GM12878 (cell line): ENCODE results near the gene BRDT. TPM values are rescaled to one million over a fixed set of nuclear protein-coding genes. Genes with fewer than 3 reads are reported as not detected.

ENCODE experiments used
- ATAC-seq: fragments of 200-7000 bp; cut with Tn5 transposase; 3 replicates; pipeline ENCODE4 v1.9.1; 2020; ENCODE audit warnings: mild to moderate bottlenecking, moderate library complexity
- BruUV-seq: library from RNA; stranded (reverse); fragments of 400-500 nt; replicated peaks from 2 replicates; lab custom pipeline; 2021; lab: Mats Ljungman, UMichigan
- CTCF ChIA-PET: fragments of 300-600 bp; sonication (Branson Sonifier 250); formaldehyde crosslinking; extraction: SDS; loops from one replicate; lab custom pipeline; 2021; ENCODE audit warnings: inconsistent platforms; lab: Yijun Ruan, JAX
- POLR2A ChIA-PET: fragments of 350-600 bp; formaldehyde crosslinking; extraction: SDS; loops from one replicate; lab custom pipeline; 2021; ENCODE audit warnings: inconsistent platforms; lab: Charles Lee
- RAD21 ChIA-PET: fragments of 300-600 bp; sonication (Branson Sonifier 250); formaldehyde crosslinking; loops from one replicate; lab custom pipeline; 2023; ENCODE audit warnings: antibody characterized with exemption; ENCODE audit not compliant: unreplicated experiment; lab: Charles Lee
- SMC1A ChIA-PET: fragments of 300-600 bp; sonication (Branson Sonifier 250); formaldehyde crosslinking; loops from one replicate; lab custom pipeline; 2023; ENCODE audit not compliant: unreplicated experiment, uncharacterized antibody; lab: Charles Lee
- DNase-seq: peaks from one replicate; pipeline ENCODE4 v3.0.0-alpha.2; 2011; ENCODE audit warnings: low read depth, low spot score
- FAIRE-seq: peaks from 3 replicates; lab custom pipeline; 2011; peaks lifted over from hg19 to GRCh38; lab: Jason Lieb, UNC
- H2AFZ ChIP-seq: 2 replicates; pipeline ENCODE4 v1.6.0; 2011; ENCODE audit warnings: low read depth, low read length, control low read depth; ENCODE audit not compliant: control insufficient read depth
- H3K27ac ChIP-seq: 2 replicates; pipeline ENCODE4 v1.5.1; 2011; ENCODE audit warnings: control low read depth; ENCODE audit not compliant: control insufficient read depth, insufficient read depth
- H3K27me3 ChIP-seq, 2 experiments: replicated peaks in 1 of 2; 2 replicates each; pipeline versions ENCODE4 v1.6.0 to v1.6.1; 2011; ENCODE audit warnings: low read length in 1 of 2; ENCODE audit not compliant: control insufficient read depth in 2 of 2, insufficient read depth in 2 of 2
- H3K36me3 ChIP-seq, 2 experiments: 2 replicates each; pipeline ENCODE4 v1.5.1; 2011; ENCODE audit warnings: low read length in 1 of 2; ENCODE audit not compliant: control insufficient read depth in 2 of 2, insufficient read depth in 2 of 2
- H3K4me1 ChIP-seq: 2 replicates; pipeline ENCODE4 v1.6.1; 2011; ENCODE audit warnings: mild to moderate bottlenecking, low read length, moderate library complexity, mixed read lengths; ENCODE audit not compliant: control insufficient read depth, insufficient read depth
- H3K4me2 ChIP-seq: 2 replicates; pipeline ENCODE4 v1.6.0; 2011; ENCODE audit warnings: control low read depth; ENCODE audit not compliant: control insufficient read depth, insufficient read depth
- H3K4me3 ChIP-seq: fragments of 200-600 bp; sonication (generic); 2 replicates; pipeline ENCODE4 v1.5.1; 2016
- H3K79me2 ChIP-seq: 2 replicates; pipeline ENCODE4 v1.6.0; 2011; ENCODE audit warnings: low read length; ENCODE audit not compliant: control insufficient read depth, insufficient read depth
- H3K9ac ChIP-seq: 2 replicates; pipeline ENCODE4 v1.8.0; 2011; ENCODE audit warnings: low read length, control low read depth, mixed read lengths; ENCODE audit not compliant: control insufficient read depth, insufficient read depth
- H3K9me3 ChIP-seq: replicated peaks from 3 replicates; pipeline ENCODE4 v1.5.1; 2011; ENCODE audit warnings: mild to moderate bottlenecking, low read length; ENCODE audit not compliant: control insufficient read depth, insufficient read depth
- H4K20me1 ChIP-seq: 2 replicates; pipeline ENCODE4 v1.6.0; 2011; ENCODE audit not compliant: control insufficient read depth, insufficient read depth
- KAT2A ChIP-seq: conservative IDR thresholded peaks from 2 replicates; pipeline ENCODE4 v1.6.1; 2011; ENCODE audit warnings: low read depth, low read length; ENCODE audit not compliant: control insufficient read depth
- NBN ChIP-seq: fragments of 450-650 bp; IDR thresholded peaks from 2 replicates; pipeline ENCODE4 v1.6.1; 2016
- NFIC ChIP-seq: IDR thresholded peaks from 2 replicates; pipeline ENCODE4 v1.6.1; 2012; ENCODE audit warnings: low read depth, mild to moderate bottlenecking, inconsistent platforms, low read length, moderate library complexity
- PAX8 ChIP-seq: fragments of 450-650 bp; IDR thresholded peaks from 2 replicates; pipeline ENCODE4 v1.6.1; 2017; ENCODE audit warnings: mild to moderate bottlenecking, moderate library complexity
- PBX3 ChIP-seq: IDR thresholded peaks from 2 replicates; pipeline ENCODE4 v1.6.1; 2011; ENCODE audit warnings: mild to moderate bottlenecking, low read depth, low read length, moderate library complexity; ENCODE audit not compliant: insufficient replicate concordance
- POLR2A ChIP-seq: IDR thresholded peaks from 2 replicates; pipeline ENCODE4 v1.6.1; 2011; ENCODE audit warnings: low read depth, mild to moderate bottlenecking, low read length
- RBBP5 ChIP-seq: fragments of 200-600 bp; sonication (generic); conservative IDR thresholded peaks from 2 replicates; pipeline ENCODE4 v1.6.1; 2016
- RUNX3 ChIP-seq: IDR thresholded peaks from 2 replicates; pipeline ENCODE4 v1.6.1; 2012; ENCODE audit warnings: low read length, inconsistent platforms
- SMAD1 ChIP-seq: fragments of 450-650 bp; IDR thresholded peaks from 2 replicates; pipeline ENCODE4 v1.6.1; 2018; ENCODE audit warnings: mild to moderate bottlenecking, low read depth; ENCODE audit not compliant: partially characterized antibody
- ZNF274 ChIP-seq: IDR thresholded peaks from one replicate; pipeline ENCODE4 v1.8.0; 2011; ENCODE audit not compliant: insufficient read length, insufficient read depth
- WGBS: methylation state at CpG from one replicate; pipeline ENCODE4 v1.1.6; 2016; ENCODE audit warnings: low lambda C conversion rate; ENCODE audit not compliant: insufficient replicate concordance, insufficient coverage; ENCODE audit errors: missing lambda C conversion rate; 5-methylcytosine and 5-hydroxymethylcytosine counted together
- in situ Hi-C: fragments of 300-500 bp; cut with MboI; formaldehyde crosslinking; loops from 9 replicates; pipeline ENCODE4 v1.14.3; 2018; ENCODE audit warnings: mixed read lengths
- intact Hi-C: fragments of 100-400 bp; cut with micrococcal nuclease; formaldehyde crosslinking; loops from one replicate; pipeline ENCODE4 v1.14.2; 2022; ENCODE audit not compliant: unreplicated experiment
- polyA plus RNA-seq, 11 experiments: library from polyadenylated mRNA; depleted of rRNA in 4 of 11; unstranded in 6 of 11; stranded (reverse) in 5 of 11; fragments of >200 nt; fragmentation: Nextera tagmentation in 4 of 11; fragmentation: Illumina TruSeq in 1 of 11; extraction: Ambion mirVana in 4 of 11; extraction: Trizol in 1 of 11; gene quantifications; 1 replicate in 1 of 11; 2 replicates in 10 of 11; pipeline versions ENCODE4 v1.2.1 to v1.2.3, GENCODE V29; 2011 to 2016; ENCODE audit warnings: inconsistent platforms in 2 of 11, missing spikeins in 2 of 11, low read depth in 1 of 11
- total RNA-seq, 4 experiments: library from RNA; depleted of rRNA in 3 of 4; stranded (reverse); fragments of >200 nt in 3 of 4; fragmentation: Illumina TruSeq in 1 of 4; extraction: Trizol in 1 of 4; gene quantifications; 2 replicates each; pipeline versions ENCODE4 v1.2.1 to v1.2.3, GENCODE V29; 2013 to 2021
- TF ChIP-seq, protein P1 (sequence below): IDR thresholded peaks from 2 replicates; pipeline ENCODE4 v1.6.1; 2012; ENCODE audit warnings: low read length, inconsistent platforms
- TF ChIP-seq, protein P2 (sequence below): fragments of 150-350 bp; IDR thresholded peaks from 2 replicates; pipeline ENCODE4 v1.6.1; 2016; ENCODE audit warnings: low read depth, low read length
- TF ChIP-seq, protein P3 (sequence below): fragments of 450-650 bp; IDR thresholded peaks from 2 replicates; pipeline ENCODE4 v1.6.1; 2018; ENCODE audit warnings: borderline replicate concordance, mild to moderate bottlenecking; ENCODE audit not compliant: partially characterized antibody

Gene BRDT
- total and polyA plus RNA-seq, 10 of the 15 experiments (the other 5 are each of a cell fraction or from before 2014, with no cell fraction given) = 0.02 to 0.11 TPM; not detected in 8

- TF ChIP-seq KAT2A = no peak
- TF ChIP-seq NFIC = no peak
- TF ChIP-seq RBBP5 = no peak
These were observed 1.1 kb upstream of the BRDT start (continued) for GRCh38 chr1:91948097-91948496.

DNA sequence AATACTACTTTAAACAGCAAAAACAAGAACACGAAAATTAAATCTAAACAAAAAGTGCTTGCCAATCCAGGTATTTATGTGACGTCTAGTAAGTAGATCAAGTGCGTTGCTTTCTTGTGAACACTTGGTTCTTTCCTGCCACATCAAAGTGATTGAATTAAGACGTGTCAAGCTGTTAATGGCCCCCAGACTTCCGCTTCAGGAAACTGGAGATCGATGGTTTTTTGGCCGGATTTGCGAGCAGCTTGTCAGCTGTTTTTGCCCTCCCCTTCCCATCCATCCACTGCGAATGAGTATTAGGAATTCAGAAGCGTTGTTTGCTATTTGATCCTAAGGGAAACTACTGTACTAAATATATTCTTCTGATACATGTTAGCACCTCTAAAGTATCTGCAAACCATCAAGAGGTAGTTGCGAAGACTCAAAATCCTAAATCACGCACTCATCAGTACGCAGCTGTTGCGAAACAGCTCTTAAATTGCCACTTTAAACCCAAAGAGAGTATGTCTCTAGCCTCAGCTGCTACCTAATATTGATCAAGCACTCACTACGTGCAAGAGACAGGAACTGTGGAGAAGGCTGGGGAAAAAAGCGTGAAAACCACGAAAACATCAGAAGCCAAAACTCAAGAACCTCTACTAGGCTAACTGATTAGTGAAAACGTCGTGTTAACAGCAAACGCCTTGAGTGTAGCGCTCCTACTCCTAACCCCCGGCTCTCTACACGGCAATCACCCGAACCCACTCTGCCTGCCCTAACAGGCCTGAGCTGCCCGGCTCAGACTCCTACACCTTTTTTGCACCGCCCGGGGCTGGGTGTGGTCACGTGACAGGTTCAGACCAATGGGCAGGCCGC lies 473 bp upstream of the BRDT start:
- BruUV-seq = no TSS peak
- no peak for FAIRE-seq
- H3K27ac ChIP-seq = no peak overlapping the region
- H2AFZ ChIP-seq = no peak overlapping the region
- ChIA-PET SMC1A (no interaction called here), RAD21 (no interaction called here), POLR2A (no interaction called here), CTCF (no interaction called here)
- 60% methylated on average over 29 of the region's 29 CpGs for WGBS
- no peak overlapping the region for H3K4me3 ChIP-seq
- H3K79me2 ChIP-seq = no peaks in the 10 kb centered on the region
- in situ Hi-C loops = no loop called here
- H3K9ac ChIP-seq = no peak overlapping the region
- no peaks in the 10 kb centered on the region for H4K20me1 ChIP-seq
- intact Hi-C loops = no loop called here
- DNase-seq = no peak
- H3K36me3 ChIP-seq = no peaks in the 10 kb centered on the region
- no peak for ATAC-seq
- no peak overlapping the region for H3K4me2 ChIP-seq
- no peaks in the 10 kb centered on the region for H3K4me1 ChIP-seq
- no peaks in the 10 kb centered on the region for H3K9me3 ChIP-seq
- no peaks in the 10 kb centered on the region for H3K27me3 ChIP-seq
- TF ChIP-seq NBN (no peak), RUNX3 (no peak), PBX3 (no peak), NFIC (no peak), ZNF274 (no peak), POLR2A (no peak), PAX8 (no peak), SMAD1 (no peak)
- TF ChIP-seq, protein P1, sequence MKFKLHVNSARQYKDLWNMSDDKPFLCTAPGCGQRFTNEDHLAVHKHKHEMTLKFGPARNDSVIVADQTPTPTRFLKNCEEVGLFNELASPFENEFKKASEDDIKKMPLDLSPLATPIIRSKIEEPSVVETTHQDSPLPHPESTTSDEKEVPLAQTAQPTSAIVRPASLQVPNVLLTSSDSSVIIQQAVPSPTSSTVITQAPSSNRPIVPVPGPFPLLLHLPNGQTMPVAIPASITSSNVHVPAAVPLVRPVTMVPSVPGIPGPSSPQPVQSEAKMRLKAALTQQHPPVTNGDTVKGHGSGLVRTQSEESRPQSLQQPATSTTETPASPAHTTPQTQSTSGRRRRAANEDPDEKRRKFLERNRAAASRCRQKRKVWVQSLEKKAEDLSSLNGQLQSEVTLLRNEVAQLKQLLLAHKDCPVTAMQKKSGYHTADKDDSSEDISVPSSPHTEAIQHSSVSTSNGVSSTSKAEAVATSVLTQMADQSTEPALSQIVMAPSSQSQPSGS = no peak
- TF ChIP-seq, protein P2, sequence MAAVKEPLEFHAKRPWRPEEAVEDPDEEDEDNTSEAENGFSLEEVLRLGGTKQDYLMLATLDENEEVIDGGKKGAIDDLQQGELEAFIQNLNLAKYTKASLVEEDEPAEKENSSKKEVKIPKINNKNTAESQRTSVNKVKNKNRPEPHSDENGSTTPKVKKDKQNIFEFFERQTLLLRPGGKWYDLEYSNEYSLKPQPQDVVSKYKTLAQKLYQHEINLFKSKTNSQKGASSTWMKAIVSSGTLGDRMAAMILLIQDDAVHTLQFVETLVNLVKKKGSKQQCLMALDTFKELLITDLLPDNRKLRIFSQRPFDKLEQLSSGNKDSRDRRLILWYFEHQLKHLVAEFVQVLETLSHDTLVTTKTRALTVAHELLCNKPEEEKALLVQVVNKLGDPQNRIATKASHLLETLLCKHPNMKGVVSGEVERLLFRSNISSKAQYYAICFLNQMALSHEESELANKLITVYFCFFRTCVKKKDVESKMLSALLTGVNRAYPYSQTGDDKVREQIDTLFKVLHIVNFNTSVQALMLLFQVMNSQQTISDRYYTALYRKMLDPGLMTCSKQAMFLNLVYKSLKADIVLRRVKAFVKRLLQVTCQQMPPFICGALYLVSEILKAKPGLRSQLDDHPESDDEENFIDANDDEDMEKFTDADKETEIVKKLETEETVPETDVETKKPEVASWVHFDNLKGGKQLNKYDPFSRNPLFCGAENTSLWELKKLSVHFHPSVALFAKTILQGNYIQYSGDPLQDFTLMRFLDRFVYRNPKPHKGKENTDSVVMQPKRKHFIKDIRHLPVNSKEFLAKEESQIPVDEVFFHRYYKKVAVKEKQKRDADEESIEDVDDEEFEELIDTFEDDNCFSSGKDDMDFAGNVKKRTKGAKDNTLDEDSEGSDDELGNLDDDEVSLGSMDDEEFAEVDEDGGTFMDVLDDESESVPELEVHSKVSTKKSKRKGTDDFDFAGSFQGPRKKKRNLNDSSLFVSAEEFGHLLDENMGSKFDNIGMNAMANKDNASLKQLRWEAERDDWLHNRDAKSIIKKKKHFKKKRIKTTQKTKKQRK = no peak
- TF ChIP-seq, protein P3, sequence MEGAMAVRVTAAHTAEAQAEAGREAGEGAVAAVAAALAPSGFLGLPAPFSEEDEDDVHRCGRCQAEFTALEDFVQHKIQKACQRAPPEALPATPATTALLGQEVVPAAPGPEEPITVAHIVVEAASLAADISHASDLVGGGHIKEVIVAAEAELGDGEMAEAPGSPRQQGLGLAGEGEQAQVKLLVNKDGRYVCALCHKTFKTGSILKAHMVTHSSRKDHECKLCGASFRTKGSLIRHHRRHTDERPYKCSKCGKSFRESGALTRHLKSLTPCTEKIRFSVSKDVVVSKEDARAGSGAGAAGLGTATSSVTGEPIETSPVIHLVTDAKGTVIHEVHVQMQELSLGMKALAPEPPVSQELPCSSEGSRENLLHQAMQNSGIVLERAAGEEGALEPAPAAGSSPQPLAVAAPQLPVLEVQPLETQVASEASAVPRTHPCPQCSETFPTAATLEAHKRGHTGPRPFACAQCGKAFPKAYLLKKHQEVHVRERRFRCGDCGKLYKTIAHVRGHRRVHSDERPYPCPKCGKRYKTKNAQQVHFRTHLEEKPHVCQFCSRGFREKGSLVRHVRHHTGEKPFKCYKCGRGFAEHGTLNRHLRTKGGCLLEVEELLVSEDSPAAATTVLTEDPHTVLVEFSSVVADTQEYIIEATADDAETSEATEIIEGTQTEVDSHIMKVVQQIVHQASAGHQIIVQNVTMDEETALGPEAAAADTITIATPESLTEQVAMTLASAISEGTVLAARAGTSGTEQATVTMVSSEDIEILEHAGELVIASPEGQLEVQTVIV = no peak
- TF ChIP-seq, all 136 proteins: peak for 0
